Measurements from ENCODE around the gene MARK3.
"Not testable (repeated sequence)": the region's sequence is repeated elsewhere in the genome, so short reads cannot be mapped to it uniquely, and the experiment has no call there.

The MARK3 gene

DNA sequence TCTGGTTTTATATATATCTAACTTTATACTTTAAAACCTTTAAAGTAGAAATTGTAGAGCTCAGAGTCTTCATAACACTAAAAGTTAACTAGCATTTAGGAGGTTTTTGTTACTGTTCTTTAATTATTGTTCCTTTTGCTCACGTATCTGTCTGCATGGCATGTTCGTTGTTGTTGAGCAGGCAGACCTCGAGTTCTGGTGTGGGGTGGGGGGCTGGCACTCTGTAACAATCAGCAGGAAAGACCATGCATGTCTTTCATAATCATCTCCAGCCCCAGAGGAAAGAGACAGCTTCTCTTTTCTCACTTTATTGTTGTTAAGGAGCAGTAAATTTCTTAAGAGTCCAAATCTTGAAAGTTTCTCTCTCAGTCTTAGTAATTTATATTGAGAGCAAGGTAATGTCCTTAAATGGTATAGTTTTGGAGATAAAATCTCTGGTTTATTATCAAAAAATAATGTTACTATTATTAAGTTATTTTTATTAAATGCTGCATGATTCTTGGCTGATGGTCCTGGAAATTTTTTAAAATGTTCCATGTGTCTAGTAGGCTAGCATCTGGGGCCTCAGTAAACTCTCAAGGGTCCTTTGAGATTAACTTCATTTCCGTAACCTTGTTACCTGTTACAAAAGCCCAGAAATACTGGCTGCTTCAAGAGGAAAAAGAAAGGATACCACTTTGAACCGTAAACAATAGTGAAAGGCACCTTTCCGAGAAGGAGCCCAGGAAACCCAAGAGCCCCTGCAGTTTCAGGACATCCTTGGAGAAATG lies 107.1 kb downstream of the MARK3 start:
- DNase-seq (ENCODE audit: low read depth) = no peak

- no peak for DNase-seq (ENCODE audit: low read depth)
Observed at GRCh38 chr14:103495854-103496253, 110.6 kb downstream of the MARK3 start.

DNA sequence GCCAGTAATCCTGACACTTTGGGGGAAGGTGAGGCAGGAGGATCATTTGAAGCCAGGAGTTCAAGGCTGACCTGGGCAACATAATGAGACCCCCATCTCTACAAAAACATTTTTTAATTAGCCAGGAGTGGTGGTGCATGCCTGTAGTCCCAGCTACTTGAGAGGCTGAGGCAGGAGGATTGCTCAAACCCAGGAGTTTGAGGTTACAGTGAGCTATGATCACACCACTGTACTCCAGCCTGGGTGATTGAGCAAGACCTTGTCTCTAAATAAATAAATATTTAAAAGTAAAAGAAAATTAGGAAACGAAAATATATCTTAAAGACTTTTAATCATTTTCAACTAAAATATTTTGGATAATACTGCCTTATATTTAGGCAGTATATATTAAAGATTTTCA lies 111.6 kb downstream of the MARK3 start:
- DNase-seq (ENCODE audit: low read depth) = peak; percentile 64

DNA sequence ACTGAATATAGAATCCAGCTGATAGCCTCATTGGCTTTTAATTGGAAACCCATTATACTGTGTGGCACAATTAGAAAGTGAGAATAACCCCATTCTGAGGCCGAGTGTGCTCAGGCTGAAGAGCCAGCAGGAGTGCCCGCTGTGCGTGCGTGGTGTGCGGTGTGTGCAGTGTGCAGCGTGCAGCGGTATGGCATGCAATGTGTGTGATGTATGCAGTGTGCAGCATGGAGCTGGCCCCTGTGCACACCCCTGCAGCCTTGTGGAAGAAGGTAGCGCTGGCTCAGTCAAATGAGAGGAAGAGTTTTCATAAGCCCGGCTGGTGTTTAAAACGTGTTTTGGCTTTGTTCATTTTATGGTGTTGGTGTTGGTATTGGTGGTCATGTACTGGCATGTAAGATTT lies 114.5 kb downstream of the MARK3 start:
- DNase-seq (ENCODE audit: low read depth) = no peak

- DNase-seq (ENCODE audit: low read depth) = peak; percentile 76
Observed at GRCh38 chr14:103500148-103500990, 115.2 kb downstream of the MARK3 start.

- no peak for DNase-seq (ENCODE audit: low read depth)
Observed at GRCh38 chr14:103501041-103501870, 116.0 kb downstream of the MARK3 start.

DNA sequence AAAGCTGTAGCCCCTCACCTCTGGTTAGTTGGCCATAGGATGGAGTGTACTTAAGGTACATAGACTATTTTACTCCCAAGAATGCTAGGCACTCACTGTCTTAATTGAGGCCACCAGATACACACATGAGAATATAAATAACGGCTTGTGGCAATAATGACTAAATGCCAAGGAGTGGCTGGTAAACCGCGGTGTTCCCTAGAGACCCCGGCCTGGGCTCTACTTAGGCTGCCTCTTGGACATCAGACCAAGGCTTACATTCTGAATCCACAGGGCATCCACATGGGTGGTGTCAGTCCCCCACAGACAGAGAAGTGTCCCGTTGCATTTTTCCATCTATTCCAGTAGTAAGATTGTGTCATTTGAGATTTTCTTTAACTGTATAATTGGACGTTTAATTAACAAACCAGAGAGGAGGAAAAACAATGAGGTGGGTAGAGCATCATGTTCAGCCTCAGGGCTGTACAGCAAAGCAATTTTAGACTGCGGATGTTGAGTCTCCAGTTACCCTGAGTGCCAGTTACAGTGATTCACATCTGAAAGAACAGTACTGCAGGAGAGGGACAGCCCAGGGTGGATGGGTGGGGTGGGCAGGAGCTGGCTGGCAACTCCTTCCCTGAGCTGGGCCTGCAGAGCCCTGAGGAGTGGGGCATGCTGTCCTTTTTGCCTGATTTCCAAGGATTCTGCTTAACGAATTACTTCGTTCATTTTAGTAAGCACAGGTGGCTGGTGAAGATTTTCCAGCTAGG lies 116.9 kb downstream of the MARK3 start:
- no peak for DNase-seq (ENCODE audit: low read depth)

- DNase-seq (ENCODE audit: low read depth) = no peak
Observed at GRCh38 chr14:103502877-103503276, 117.7 kb downstream of the MARK3 start.

- no peak for DNase-seq (ENCODE audit: low read depth)
Observed at GRCh38 chr14:103503296-103503695, 118.1 kb downstream of the MARK3 start.

DNA sequence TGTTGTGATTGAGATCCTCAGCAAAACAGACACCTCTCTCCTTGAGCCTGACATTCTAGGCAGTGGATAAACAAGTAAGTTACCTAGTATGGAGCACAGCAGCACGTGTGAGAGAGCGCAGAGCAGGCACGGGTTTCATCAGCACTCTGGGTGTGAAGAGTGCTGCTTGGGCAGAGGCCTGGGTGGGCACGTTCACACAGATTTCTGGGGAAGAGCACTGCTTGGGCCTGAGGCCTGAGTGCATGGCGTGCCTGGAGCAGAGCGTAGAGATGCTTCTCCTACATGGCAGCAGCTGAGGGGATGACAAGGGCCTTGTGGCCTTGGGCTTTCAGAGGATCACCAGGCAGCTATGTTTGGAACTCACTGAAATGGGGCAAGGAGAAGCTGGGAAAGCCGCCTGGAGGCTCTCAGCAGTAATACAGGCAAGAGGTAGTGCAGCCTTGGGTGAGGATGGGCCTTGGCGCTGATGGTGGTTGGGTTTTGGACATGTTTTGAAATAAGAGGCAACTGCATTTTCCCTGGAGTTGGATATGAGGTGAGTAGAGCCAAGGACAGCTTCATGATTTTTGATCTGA lies 119.9 kb downstream of the MARK3 start:
- DNase-seq (ENCODE audit: low read depth) = no peak

DNA sequence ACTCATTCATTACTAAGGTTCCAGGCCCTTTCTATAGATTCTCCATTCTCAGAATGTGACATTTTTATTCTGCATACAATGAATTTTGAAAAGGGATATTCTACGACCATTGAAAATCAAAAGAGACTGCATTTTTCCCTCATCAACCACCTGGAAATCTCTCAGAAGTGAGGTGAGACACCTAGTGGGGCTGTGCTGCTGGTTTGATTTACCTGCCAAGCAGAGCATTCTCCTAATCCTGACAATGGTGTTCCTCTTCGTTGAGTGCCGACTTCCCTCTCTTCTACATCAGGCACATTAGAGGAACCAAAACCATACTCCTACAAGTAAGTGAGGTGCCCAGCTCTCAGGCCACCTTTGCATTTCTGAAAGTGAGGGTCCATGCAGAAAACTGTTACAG lies 122.5 kb downstream of the MARK3 start:
- DNase-seq (ENCODE audit: low read depth) = no peak

GRCh38 chr14:103508521-103509329 lies 123.5 kb downstream of the MARK3 start:
- DNase-seq (ENCODE audit: low read depth) = no peak

DNA sequence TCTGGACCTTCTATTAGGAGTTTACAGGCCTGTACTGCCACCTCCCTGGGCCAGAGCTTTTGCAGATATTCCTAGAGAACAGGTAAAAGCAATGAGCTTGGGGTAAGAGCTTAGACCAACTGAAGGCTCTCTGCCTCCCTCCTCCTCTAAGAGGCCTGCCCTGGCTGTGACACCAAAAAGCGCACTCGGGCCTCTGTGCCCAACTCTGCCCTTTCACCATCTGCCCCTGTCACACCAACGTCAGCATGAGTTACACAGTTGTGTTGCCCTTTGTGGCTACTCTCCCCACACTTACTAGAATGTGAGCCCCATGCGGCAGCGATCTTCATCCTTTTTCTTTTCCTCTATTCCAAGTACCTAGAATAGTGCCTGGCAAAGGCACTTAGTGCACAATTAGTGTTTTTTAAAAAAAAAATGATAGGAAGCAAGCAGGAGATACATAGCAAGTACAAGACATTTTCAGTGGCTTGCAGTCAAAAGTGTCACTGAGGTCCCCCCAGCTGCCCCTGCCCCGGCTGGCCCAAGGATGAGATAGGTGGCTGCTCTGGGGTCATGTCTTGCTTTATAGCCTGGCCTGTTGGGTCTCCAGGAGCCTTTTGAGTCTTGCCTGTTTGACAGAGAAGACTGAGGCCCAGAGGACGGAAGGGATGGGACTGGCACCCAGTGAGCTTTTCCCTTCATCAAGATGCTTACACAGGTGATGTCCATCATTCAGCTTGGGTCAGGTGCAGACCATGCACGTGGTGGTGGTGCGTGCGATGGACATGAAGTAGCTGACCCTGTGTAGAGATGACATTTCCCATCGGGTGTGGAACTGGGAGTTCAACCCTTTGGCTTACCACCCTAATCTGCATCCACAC lies 124.9 kb downstream of the MARK3 start:
- no peak for DNase-seq (ENCODE audit: low read depth)

DNA sequence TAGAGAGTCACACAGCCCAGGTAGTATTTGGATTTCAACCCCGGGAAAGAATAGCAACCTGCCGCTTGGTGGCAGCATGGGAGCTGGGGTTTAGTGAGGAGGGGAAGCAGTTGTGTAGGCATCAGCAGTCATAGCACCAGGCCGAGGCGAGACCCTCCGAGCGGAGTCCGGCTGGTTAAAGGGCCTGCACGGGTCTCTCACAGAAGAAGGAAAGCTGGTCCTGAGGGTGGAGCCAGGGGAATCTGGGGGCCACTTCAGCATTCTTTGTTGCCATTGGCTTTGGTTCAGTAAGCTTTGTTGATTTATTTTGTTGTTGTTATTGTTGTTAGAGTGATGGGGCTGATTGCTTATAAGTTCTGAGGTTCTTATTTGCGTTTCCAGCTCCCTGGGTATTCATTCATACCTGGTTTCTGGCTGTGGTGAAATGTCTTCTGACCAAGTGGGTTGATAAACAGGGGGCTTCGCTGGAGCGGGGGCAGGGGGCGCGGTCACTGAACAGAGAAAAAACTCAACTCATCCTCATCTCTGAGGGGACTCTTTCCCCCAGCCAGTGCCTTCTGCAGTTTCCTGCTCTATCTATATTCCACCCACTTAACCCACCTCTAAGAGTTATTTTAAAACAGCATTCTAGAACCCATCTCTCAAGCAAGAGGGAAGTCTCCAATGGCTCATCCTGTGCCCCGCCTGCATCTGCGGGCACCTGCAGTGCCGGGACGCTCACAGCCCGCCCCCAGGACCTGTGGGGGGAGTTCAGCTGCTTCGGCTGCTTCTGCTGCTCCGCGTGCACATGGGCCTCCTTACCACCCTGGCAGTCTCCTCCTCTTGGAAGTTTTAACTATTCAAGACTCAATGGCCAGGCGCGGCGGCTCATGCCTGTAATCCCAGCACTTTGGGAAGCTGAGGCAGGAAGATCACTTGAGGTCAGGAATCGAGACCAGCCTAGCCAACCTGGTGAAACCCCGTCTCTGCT lies 125.8 kb downstream of the MARK3 start:
- no peak for DNase-seq (ENCODE audit: low read depth)

- not testable (repeated sequence) for DNase-seq (ENCODE audit: low read depth)
Observed at GRCh38 chr14:103512180-103512579, 127.0 kb downstream of the MARK3 start.

DNA sequence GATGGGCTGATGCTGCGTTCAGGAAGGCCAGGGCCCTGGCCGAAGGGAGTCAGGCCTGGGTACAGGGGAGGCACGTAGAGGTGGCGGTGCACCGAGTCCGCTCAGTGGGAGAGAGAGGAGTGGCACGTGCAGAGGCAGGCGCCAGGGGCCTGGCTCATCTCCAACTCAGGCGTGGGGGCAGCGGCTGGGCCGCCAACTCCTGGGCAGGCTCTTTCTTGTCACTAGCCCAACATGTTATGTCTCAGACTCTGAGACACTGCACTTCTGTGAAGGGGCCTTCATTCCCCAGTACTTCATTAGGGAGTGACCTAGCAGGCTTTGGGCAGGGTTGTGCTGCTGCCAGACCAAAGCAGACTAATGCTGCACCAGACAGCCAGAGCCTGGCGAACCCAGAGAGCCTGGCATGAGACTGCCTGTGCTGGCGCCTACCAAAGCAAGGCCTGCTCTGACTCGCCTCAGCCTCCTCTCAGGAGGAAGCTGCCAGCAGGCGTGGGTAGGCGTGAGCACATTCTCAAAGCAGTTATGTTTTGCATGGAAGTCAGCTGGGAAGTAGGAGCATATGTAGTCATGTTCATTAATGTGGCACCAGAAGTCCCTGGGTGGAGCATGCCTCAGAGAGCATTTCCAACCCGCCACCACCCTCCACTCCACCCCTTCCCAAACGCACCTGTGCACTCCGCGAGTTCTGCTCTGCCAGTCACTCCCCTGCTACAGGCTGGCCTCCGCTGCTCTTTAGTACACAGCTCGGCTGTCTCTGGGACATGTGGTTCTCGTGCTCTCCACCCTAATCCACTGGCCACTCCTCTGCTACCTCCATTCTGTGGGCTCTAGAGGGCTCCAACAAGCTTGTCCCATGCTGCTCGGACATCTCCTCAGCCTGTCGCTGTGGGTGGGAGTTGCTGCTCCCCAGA lies 127.7 kb downstream of the MARK3 start:
- DNase-seq (ENCODE audit: low read depth) = peak; percentile 53
